HG02981 (cell line): Measurements from ENCODE around the gene ODF2.
A peak's percentile ranks its signal among the peaks of the same experiment; 100 is the strongest.
"Not testable (repeated sequence)": the region's sequence is repeated elsewhere in the genome, so short reads cannot be mapped to it uniquely, and the experiment has no call there.

Source experiments
- ATAC-seq: cut with Tn5 transposase; IDR thresholded peaks from one replicate; pipeline ENCODE4 v1.9.1; 2021; ENCODE audit warnings: mild to moderate bottlenecking, moderate library complexity; ENCODE audit not compliant: unreplicated experiment

ODF2 gene

DNA sequence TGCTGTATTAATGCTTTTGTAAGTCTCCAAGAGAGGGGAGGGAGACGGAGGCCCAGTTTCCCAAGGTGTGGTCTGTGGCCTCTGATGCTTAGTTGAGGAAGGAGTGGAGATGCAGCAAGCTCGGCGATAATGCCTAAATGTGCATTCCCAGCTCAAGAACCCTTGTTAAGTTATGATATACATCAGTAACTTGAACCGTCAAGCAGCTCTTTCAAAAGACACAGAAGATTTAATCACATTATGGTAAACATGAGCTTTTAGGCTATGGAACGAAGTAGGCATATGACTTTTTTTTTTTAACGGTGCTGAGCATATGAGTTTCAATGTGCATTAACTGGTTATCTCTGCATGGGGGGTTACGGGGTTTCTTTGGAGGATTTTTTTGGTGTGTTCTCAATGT lies 26.4 kb downstream of the ODF2 start:
- ATAC-seq, result no peak

DNA sequence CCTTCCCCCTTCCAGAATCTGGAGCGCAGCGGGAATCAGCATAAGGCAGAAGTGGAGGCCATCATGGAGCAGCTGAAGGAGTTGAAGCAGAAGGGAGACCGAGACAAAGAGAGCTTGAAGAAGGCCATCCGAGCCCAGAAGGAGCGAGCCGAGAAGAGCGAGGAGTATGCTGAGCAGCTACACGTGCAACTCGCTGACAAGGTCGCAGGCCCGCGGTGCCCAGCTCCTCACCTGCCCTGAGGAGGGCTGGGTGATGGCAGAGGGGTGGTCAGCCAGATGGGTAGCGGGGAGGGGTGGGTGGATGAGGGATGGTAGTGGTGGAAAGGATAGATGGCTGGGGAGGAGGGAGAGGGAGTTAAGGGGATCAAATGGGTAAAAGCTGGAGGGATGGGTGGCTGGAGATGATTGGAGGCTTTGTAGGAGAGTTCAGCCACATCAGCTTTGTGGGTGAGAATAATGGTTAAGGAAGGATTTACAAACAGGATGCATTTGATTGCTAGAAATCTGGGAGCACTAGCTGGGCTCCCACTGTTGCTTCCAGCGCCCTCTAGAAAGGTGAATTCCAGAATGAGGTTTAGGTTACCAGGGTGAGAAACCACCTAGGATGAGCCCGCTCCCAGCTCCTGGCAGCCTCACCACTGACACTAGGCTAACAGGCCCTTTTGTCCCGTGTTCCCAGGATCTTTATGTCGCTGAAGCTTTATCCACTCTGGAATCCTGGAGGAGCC lies 29.0 kb downstream of the ODF2 start:
- no peak for ATAC-seq

DNA sequence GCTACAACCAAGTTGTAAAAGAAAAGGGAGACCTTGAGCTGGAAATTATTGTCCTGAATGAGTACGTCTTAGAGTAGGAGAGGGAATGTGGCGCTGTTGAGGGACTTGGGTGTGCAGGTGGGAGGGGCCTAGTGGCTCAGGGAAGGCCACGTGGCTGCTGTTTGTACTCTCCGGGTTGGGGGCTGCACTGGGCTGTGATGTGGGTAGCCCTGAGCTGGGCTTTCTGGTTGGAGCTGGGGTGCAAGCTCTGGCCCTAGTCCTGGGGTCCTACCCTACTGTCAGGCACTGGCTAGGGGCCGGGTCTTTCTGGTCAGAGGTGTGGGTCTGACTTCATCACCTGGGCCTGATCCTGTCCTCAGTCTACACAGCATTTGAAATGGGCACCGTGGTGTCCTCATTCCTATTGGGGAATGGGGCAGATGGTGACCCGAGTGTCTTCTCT lies 29.6 kb downstream of the ODF2 start:
- no peak for ATAC-seq

DNA sequence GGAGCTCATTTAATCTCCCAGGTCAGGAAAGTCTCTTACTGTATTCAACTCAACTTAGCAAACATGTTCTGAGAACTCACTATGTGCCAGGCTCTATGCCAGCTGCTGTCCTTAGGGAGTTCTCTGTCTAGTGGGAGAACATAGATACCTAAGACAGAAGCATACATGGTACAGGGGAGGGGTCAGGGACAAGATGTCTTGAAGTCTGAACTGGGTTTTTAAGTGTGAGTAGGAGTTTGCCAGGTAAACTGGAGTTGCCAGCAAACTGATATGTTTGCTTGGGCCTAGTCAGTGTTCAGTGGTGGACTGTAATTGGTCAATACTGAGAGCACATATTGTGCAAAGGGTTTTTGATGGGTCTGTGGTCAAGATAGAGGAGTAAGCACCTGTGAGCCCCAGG lies 30.4 kb downstream of the ODF2 start:
- ATAC-seq, result no peak

DNA sequence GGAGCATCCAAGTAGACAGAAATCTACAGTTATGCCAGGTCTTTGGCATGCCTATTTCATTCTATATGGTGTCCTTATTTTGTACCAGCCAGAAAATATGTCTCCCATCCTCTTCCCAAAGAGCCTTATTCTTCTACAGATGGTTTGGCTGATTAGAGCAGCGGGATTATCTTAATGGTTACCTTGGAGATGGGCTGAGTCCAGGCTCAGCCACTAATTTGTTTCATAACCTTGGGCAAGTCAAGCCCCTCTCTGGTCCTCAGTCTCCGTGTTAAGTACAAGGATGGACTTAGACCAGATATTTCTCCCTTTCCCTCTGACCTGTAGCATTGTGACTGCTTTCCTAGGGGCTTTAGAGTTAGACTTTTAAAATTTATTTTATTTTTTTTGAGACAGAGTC lies 37.6 kb downstream of the ODF2 start:
- no peak for ATAC-seq

DNA sequence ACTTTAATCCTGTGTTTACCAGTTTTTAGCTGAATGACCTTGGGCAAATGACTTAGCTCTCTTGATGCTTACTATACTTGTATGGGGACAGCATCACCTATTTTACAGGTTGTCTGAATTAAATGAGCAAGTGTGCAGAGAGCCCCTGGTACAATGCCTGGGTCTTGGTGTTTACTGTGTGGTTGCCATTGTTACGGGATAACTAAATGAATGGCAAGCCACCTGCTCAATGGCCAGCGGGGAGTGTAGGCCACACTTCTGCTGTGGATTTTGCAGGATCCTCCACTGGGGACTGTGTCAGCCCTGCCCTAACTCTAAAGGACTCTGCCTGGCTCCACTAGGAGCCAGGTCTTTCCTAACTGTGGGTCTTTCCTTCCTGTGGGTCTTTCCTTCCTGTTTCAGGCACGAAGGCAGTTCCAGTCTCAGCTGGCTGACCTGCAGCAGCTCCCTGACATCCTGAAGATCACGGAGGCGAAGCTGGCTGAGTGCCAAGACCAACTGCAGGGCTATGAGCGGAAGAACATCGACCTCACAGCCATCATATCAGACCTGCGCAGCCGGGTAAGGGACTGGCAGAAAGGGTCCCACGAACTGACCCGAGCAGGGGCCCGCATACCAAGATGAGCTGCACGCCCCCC lies 38.4 kb downstream of the ODF2 start:
- ATAC-seq, result no peak

DNA sequence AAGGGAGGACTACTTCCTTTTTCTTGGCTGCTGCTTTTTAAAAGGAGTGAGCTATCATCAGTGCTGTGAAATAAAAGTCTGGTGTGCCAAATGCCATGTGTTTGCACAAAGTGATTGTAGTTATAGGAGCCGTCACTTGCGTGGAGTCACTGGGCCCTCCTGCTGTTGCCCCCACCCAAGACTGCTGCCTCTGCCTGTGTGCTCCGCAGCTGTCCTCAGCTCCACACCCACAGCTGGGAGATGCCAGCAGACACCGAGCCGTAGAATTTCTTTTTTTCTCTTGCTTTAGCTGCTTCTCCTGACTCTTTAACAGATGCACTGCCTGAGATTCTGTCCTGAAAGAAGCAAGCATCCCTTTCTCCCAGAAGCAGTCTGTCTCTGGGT lies 38.9 kb downstream of the ODF2 start:
- ATAC-seq, result no peak

DNA sequence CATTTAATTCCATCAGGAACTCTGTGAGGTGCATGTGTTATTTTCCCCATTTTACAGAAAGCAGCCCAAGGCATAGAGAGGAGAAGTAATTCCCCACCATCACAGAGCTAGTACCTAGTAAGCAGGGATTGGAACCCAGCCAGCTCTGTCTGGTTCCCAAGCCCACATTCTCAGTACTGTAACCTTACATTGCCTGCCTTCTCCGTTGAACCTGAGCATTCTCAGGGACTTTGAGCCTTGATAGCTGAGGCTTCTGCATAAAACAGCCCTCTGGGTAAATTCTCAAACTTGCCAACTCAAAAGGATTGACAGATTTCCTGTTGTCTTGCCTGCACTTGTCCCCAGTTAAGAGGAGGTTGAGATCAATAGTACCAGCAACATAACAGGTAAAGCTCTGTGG lies 39.5 kb downstream of the ODF2 start:
- no peak for ATAC-seq

DNA sequence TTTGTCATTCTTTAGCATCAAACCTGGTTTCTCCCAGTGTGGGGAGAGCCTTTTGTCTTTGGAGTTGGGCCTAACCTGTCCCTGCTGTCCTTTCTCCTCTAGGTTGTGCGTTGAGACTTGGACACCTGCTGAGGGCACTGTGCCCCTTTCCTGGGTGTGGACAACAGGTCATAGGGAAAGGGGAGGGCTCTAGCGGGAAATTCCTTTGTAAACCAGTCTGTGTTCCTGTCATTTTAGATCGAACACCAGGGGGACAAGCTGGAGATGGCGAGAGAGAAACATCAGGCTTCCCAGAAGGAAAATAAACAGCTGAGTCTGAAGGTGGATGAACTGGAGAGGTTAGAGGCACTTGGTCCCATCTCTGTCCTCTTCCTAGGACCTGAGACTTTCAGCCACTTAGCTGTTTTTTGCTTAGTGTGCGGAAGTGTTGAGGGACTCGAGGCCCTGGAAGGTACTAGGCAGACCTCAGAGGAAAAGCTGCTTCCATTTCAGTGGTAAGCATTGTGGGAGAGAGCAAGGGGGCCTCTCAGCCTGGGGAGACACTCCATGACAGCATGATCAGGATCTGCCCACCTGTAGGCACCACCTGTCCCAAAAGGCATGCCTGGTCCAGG lies 40.1 kb downstream of the ODF2 start:
- no peak for ATAC-seq

DNA sequence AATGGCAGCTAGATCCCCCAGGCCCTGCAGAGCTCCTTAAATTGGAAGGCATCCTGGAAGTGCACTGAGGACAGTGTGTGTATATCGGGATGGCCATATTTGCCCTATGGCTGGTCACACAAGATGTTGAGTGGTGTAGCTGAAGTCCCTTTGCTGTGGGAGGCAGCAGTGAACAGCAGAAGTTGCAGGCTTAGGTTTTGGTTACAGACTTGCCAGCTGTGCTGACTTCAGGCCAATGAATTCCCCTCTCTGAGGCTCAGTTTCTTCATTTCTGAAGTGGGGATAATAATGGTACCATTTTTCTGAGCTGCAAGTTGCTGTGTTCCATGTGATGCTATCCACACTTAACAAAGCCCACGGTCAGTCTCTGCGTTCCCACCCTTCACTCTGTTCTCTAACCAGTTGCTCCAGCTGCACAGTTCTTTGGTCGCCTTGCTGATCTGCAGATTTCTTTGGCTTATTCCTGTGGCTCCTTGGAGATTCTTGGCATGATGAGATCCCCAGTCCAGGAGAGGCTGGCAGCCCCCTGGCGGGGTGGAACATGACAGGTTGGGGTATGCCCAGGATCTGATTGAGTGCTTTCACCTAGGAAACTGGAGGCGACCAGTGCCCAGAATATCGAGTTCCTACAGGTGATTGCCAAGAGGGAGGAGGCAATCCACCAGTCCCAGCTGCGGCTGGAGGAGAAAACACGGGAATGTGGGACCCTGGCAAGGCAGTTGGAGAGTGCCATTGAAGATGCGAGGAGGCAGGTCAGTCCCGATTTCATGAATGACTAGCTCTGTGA lies 42.2 kb downstream of the ODF2 start:
- no peak for ATAC-seq

DNA sequence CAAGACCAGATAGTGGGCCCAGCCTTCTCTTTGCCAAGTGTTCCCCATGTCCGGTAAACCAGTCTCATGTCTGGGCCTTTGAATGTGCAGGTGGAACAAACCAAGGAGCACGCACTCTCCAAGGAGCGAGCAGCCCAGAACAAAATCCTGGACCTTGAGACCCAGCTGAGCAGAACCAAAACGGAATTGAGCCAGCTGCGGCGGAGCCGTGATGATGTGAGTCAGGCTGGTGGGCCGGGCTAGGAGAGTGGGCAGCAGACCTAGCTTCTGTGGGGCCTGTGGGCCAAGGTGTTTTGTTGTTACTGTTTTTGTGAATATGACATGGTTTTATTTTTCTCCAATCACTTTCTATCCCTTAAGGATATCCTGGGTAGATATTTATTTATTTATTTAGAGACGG lies 43.1 kb downstream of the ODF2 start:
- ATAC-seq, result no peak

DNA sequence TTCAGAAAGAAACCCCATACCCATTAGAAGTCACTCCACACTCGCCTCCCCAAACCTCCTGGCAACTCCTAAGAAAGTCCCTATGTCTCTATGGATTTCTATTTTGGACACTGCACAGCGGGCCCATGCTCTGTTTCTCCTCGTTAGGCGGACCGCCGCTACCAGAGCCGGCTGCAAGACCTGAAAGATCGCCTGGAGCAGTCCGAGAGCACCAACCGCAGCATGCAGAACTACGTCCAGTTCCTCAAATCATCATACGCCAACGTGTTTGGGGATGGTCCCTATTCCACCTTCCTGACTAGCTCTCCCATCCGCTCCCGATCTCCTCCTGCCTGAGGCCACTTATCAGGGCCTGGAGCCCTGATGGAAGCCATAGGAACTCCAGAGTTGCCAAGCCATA lies 44.1 kb downstream of the ODF2 start:
- no peak for ATAC-seq

DNA sequence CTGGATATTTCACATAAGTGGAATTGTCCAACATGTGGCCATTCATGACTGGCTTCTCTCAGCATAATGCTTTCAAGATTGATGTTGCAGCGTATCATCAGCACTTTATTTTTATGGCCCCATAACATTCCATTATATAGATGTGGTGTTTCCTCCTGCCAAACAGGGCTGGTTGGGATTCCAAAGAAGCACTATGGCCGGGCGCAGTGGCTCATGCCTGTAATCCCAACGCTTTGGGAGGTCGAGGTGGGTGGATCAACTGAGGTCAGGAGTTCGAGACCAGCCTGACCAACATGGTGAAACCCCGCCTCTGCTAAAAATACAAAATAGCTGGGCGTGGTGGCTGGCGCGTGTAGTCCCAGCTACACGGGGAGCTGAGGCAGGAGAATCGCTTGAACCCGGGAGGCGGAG lies 47.6 kb downstream of the ODF2 start:
- ATAC-seq, result not testable (repeated sequence)

DNA sequence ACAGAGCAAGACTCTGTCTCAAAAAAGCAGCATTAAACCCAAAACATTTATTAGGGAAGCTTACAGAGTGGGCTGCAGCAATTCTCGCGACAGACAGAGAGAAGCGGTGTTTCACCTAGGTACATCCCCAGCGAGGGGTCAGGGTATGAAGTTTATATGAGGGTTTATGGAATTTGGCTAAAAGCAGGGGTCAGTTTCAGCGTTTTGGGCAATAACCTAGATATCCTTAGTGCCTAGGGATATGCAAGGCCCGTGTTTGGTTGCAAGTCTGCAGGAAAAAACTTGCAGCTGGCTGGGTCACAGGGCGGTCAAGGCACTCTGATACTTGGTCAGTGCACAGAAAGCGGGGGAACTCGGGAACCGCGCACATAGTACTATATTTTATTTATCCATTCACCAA lies 48.1 kb downstream of the ODF2 start:
- ATAC-seq, result no peak

DNA sequence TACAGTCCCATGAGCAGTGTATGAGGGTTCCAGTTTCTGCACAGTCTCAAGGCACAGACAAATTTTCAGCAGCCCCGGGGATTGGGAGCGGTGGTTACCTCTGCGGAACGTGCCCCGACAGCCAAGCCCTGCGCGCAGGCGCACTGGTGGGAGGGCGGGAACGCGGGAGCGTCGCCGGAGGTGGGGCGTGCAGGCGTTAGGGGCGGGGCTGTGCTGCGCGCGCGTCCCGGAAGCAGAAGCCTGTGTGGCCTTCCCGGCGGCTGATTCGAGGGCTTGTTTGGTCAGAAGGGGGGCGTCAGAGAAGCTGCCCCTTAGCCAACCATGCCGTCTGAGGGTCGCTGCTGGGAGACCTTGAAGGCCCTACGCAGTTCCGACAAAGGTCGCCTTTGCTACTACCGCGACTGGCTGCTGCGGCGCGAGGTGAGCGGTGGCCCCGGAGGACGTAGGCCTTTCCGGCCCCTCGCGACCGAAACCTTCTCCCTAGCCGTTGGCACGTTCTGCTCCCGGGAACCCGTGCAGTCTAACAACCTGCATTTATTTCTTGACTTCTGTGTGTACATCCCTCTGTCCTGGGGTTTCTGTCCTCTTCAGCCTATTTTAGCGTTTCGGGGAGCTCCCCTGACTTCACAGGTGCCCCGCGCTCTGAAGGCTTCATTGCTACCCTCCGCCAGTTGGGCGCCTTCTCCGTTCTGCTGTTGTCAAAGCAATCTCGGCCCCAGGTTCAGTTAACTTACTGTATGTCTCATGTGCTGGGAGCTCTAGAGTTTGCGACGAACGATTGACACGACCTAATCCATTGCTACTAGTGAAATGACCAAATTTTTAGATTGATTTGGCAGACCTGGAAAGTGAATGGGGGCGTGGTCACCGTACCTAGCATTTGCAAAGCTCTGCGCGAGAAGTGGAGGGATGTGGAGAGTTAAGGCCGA lies 48.9 kb downstream of the ODF2 start, which contains the start of gene GLE1:
Gene GLE1 (plus strand): TSS at position 235 of the 929 bp plus-strand sequence. CDS start 87 bp downstream, at position 322.
- peak; percentile 86 for ATAC-seq

DNA sequence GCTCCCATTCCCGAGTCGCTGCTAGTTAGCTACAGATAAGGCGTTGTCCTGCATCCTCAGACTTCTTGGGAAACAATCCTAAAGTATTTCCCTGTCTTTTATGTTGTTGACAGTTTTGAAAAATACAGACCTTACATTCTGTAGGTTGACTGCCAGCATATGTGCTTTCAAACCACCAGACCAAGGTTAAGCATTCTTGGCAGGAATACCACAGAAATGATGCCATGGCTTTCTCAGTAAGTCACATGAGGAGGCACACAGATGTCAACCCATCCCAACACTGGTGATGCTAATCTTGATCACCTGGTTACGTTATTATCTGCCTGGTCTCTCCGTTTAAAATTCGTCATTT lies 49.6 kb downstream of the ODF2 start:
- ATAC-seq, result no peak

DNA sequence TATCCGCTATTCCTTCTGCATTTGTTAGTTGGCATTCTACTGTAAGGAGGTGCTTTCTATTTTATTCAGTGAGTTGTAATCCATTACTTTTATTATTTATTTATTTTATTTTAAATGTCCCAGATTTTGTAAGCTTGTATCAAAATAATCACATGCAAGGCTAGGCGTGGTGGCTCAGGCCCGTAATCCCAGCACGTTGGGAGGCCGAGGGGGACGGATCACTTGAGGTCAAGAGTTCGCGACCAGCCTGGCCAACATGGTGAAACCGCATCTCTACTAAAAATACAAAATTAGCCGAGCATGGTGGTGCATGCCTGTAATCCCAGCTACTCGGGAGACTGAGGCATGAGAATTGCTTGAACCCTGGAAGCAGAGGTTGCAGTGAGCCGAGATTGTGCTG lies 50.1 kb downstream of the ODF2 start:
- not testable (repeated sequence) for ATAC-seq

DNA sequence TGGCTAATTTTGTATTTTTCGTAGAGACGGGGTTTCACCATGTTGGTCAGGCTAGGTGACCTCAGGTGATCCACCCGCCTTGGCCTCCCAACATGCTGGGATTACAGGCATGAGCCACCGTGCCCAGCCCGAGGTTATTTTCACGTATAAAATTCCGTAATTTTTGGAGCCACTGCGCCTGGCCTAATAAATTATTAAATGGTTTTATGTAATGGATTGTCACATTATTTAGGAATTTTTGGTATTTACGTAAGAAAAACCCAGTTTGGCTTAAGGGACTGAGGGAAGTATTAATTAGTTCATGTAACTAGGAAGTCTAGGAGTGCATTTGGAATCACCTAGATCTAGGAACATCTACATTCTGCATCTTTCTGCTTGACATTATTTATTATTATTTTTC lies 57.0 kb downstream of the ODF2 start:
- ATAC-seq, result no peak

DNA sequence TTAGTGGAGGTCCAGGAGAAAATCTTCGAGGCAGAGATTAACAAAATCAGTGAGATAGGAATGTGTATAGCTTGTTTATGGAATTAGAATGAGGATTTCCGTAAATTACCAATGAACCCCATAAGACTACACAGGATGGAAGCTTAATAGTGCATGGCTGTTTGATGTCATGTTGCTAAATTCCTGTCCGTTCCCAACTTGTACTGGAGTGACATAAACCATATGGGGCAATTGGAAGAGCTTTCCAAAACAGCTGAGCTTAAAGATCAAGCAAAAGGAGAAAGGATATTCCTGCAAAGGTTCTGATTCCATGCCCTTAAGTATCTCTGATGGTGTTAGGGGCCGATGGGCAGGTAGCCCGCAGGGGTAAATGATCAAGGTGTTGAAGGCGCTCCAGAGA lies 66.2 kb downstream of the ODF2 start:
- ATAC-seq, result no peak

DNA sequence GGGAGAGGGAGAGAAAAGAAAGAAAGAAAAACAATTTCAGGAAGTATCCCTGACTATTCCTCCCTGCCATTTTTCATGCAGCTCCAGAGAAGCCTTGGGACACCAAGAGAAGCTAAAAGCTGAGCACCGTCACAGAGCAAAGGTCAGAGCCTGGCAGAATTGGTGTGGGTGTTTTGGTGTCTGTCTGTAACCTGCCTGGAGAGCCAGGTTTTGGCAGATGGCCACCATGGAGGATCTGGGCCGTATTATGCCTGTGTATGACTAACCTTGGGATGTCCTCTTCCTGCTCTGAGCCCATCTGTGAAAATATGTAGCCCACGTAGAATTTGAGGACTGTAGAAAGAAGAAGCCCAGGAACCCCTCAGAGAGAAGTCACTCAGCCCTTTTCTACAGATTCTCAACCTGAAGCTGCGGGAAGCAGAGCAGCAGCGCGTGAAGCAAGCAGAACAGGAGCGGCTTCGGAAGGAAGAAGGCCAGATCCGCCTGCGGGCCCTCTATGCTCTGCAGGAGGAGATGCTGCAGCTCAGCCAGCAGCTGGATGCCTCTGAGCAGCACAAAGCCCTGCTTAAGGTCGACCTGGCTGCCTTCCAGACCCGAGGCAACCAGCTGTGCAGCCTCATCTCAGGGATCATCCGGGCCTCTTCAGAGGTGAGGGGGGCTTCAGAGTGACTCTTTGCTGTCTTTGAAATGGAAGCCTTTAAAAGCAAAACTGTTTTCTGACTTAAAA lies 67.6 kb downstream of the ODF2 start:
- ATAC-seq, result no peak
